Effector memory CD4-positive, alpha-beta T cell (primary cell): ENCODE measurements around the gene IL1RL1.

Experiments
- DNase-seq, 3 donors: peaks; one replicate each; pipeline ENCODE4 v3.0.0-alpha.2; 2020
- H3K27ac ChIP-seq: 2 replicates; pipeline ENCODE4 v1.7.0; 2013; ENCODE audit warnings: mild to moderate bottlenecking, low read length, moderate library complexity; ENCODE audit not compliant: insufficient read depth, poor library complexity, severe bottlenecking
- H3K27me3 ChIP-seq: replicated peaks from 2 replicates; pipeline ENCODE4 v1.7.0; 2013; ENCODE audit warnings: mild to moderate bottlenecking, low read length; ENCODE audit not compliant: insufficient read depth, control insufficient read depth, poor library complexity, severe bottlenecking
- H3K36me3 ChIP-seq: 2 replicates; pipeline ENCODE4 v1.7.0; 2013; ENCODE audit warnings: mild to moderate bottlenecking, low read length, moderate library complexity; ENCODE audit not compliant: control insufficient read depth, insufficient read depth
- H3K4me1 ChIP-seq: 2 replicates; pipeline ENCODE4 v1.7.0; 2013; ENCODE audit warnings: low read length, mild to moderate bottlenecking; ENCODE audit not compliant: control insufficient read depth, insufficient read depth, poor library complexity, severe bottlenecking
- H3K4me3 ChIP-seq: 2 replicates; pipeline ENCODE4 v1.7.0; 2013; ENCODE audit warnings: low read length, low read depth, mild to moderate bottlenecking; ENCODE audit not compliant: insufficient read depth, poor library complexity, severe bottlenecking
- H3K9me3 ChIP-seq: 2 replicates; pipeline ENCODE4 v1.7.0; 2013; ENCODE audit warnings: mild to moderate bottlenecking, low read length, moderate library complexity; ENCODE audit not compliant: control insufficient read depth
- total RNA-seq, 3 donors: gene quantifications; one replicate each; lab custom pipeline; 2026; lab: John Stamatoyannopoulos, UW

IL1RL1 gene
- 1.6 to 10.9 (median 1.7) reads per million in 3 donors for total RNA-seq

DNA sequence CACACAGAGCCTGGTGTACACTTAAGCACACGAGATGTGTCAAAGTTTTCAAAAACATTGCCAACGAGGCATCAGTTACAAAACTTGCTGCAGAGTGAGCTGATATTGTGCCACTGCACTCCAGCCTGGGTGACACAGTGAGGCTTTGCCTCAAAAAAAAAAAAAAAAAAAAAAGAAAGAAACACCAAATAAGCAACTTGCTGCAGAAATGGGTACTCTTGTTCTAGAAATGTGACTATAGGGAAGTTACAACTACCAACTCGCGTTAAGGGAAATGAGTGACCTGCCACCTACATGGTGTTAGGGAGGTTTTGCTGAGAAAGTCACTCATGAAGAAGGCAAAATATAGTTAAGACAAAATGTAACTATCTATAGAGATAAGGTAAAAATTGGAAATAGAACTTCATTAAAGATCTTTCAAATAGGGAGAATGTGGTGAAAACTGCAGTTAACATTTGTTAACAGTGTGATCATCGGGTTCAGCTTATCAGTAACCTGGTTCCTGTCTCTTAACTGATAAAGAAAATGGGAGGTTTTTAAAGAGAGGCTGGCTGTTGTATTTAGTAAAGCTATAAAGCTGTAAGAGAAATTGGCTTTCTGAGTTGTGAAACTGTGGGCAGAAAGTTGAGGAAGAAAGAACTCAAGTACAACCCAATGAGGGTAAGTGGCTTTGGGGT lies at the start of gene IL1RL1:
Gene IL1RL1, plus strand, starts transcription at position 600 of the 677 bp plus-strand sequence. CDS start 26,702 bp downstream, outside the sequence.
- no peak within 1 kb of the TSS for H3K4me3 ChIP-seq
- H3K9me3 ChIP-seq: no peaks in the 10 kb centered on the region
- no peaks in the 10 kb centered on the region for H3K4me1 ChIP-seq
- DNase-seq: no peak
- no peak within 1 kb of the TSS for H3K27ac ChIP-seq
- H3K36me3 ChIP-seq: no peaks in the 10 kb centered on the region
- no peaks in the 10 kb centered on the region for H3K27me3 ChIP-seq

GRCh38 chr2:102262216-102263129 lies 48.9 kb upstream of the IL1RL1 start:
- no peak overlapping the region for H3K27ac ChIP-seq

GRCh38 chr2:102264952-102265351 lies 46.4 kb upstream of the IL1RL1 start:
- Histone ChIP-seq H3K4me1 (no peaks in the 10 kb centered on the region), H3K27ac (no peak overlapping the region), H3K36me3 (no peaks in the 10 kb centered on the region), H3K9me3 (no peaks in the 10 kb centered on the region), H3K27me3 (no peaks in the 10 kb centered on the region), H3K4me3 (no peak overlapping the region)
- no peak for DNase-seq

More at GRCh38 chr2:102262216-102263129, 48.9 kb upstream of the IL1RL1 start:
- H3K4me3 ChIP-seq: no peak overlapping the region
- no peaks in the 10 kb centered on the region for H3K4me1 ChIP-seq
- H3K9me3 ChIP-seq: no peaks in the 10 kb centered on the region
- no peak for DNase-seq
- H3K27me3 ChIP-seq: no peaks in the 10 kb centered on the region
- H3K36me3 ChIP-seq: no peaks in the 10 kb centered on the region

DNA sequence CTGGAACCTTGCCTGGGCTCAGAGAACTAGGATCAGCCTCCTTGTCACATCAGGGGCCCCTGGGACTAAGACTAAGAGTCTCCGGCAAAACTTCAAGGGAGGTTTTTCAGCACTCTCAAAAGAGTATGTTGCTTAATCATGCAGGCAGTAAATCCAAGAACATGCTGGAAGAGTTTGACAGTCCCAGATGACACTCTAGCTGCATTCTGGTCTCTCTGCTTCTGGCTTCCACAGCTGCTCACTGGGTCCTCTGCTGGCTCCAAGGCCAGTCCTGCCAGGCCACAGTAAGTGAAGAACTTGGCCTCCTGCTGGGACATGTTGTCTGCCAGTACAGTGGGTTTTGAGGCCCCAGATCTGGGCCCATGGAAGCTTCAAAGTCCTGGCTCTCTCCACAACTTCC lies 45.2 kb upstream of the IL1RL1 start:
- Histone ChIP-seq H3K9me3 (no peaks in the 10 kb centered on the region), H3K4me3 (no peak overlapping the region), H3K27ac (no peak overlapping the region), H3K27me3 (no peaks in the 10 kb centered on the region), H3K4me1 (no peaks in the 10 kb centered on the region), H3K36me3 (no peaks in the 10 kb centered on the region)
- no peak for DNase-seq

DNA sequence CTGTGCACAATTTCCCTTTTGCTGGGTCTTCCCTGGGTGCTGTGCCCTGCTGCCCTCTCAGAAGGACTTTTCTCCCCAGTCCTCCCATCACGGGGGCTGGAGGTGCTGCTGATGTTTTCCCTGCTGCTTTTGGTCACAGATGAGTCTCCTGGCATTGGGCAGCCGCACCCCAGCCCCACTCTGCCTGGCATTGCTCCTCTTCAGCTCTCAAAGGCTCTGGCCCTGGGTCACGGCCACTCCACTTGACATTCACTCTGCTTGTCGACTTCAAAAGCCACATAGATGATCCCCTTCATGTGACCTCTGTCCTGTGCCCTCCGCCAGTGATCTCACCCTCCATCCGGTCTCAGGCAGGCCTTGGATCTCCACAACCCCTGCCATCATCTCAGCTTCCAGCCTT lies 43.6 kb upstream of the IL1RL1 start:
- no peaks in the 10 kb centered on the region for H3K36me3 ChIP-seq
- no peaks in the 10 kb centered on the region for H3K27me3 ChIP-seq
- H3K4me3 ChIP-seq: no peak overlapping the region
- no peak overlapping the region for H3K27ac ChIP-seq
- H3K4me1 ChIP-seq: no peaks in the 10 kb centered on the region
- no peaks in the 10 kb centered on the region for H3K9me3 ChIP-seq
- DNase-seq: no peak

DNA sequence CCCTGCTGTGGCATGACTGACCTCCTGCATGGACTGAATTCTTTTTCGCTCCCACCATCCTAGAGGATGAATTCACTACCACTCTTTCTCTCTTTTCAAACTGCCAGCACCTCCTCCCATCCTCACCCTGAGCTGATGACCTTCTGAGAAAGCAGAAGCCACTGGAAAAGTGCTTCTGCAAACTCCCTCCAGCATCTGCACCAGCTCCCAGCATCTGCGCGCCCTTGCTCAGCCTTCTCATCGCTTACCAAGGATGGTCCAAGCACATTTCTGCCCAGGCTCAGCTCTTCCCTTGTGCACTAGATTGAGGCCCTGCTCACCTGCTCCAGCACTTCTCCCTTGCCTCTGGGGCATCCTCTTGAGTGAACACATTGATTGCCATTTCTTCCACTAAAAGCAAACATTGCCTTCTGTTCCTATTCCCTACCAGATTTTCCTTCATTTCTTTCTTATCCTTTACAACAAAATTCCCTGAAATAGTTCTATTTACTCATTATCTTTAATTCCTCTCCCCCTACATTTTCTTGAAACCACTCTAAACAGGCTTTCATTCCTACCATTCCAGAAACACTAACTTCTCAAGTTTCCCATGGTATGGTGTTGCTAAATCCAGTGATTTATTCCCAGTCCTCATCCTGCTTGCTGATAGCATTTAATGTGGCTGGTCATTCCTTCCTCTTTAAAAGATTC lies 42.7 kb upstream of the IL1RL1 start:
- Histone ChIP-seq H3K4me1 (no peaks in the 10 kb centered on the region), H3K36me3 (no peaks in the 10 kb centered on the region), H3K27ac (no peak overlapping the region), H3K27me3 (no peaks in the 10 kb centered on the region), H3K9me3 (no peaks in the 10 kb centered on the region), H3K4me3 (no peak overlapping the region)
- no peak for DNase-seq

- Histone ChIP-seq H3K27me3 (no peaks in the 10 kb centered on the region), H3K9me3 (no peaks in the 10 kb centered on the region), H3K4me1 (no peaks in the 10 kb centered on the region), H3K27ac (no peak overlapping the region), H3K36me3 (no peaks in the 10 kb centered on the region), H3K4me3 (no peak overlapping the region)
- no peak for DNase-seq
These were observed 42.2 kb upstream of the IL1RL1 start for GRCh38 chr2:102269200-102269524.

- no peak overlapping the region for H3K4me3 ChIP-seq
- H3K27ac ChIP-seq: no peak overlapping the region
- H3K36me3 ChIP-seq: no peaks in the 10 kb centered on the region
- H3K4me1 ChIP-seq: peaks cover 5% of the 10 kb centered on the region
- no peaks in the 10 kb centered on the region for H3K27me3 ChIP-seq
- DNase-seq: no peak
- H3K9me3 ChIP-seq: no peaks in the 10 kb centered on the region
These were observed 39.5 kb upstream of the IL1RL1 start for GRCh38 chr2:102271844-102272243.

GRCh38 chr2:102273619-102274211 lies 37.6 kb upstream of the IL1RL1 start:
- Histone ChIP-seq H3K9me3 (no peaks in the 10 kb centered on the region), H3K36me3 (no peaks in the 10 kb centered on the region), H3K27me3 (no peaks in the 10 kb centered on the region), H3K4me1 (peaks cover 8% of the 10 kb centered on the region), H3K27ac (no peak overlapping the region), H3K4me3 (no peak overlapping the region)
- DNase-seq: no peak
